Brain microvascular endothelial cell (primary cell): ENCODE measurements around the gene CYB5R4.
"Not testable (repeated sequence)": the region's sequence is repeated elsewhere in the genome, so short reads cannot be mapped to it uniquely, and the experiment has no call there.

ENCODE experiments used
- DNase-seq: peaks from one replicate; pipeline ENCODE4 v3.0.0-alpha.2; 2020
- H3K27ac ChIP-seq: fragments of 250-450 bp; sonication (Bioruptor Pico); 2 replicates; pipeline ENCODE4 v1.5.1; 2020; ENCODE audit warnings: mild to moderate bottlenecking, moderate library complexity
- H3K27me3 ChIP-seq: fragments of 250-450 bp; sonication (Bioruptor Pico); replicated peaks from 2 replicates; pipeline ENCODE4 v1.5.1; 2020; ENCODE audit warnings: mild to moderate bottlenecking
- H3K36me3 ChIP-seq: fragments of 250-450 bp; sonication (Bioruptor Pico); replicated peaks from 2 replicates; pipeline ENCODE4 v1.5.1; 2020; ENCODE audit warnings: mild to moderate bottlenecking
- H3K4me3 ChIP-seq: 2 replicates; pipeline ENCODE4 v1.5.1; 2011; ENCODE audit warnings: low read depth, mild to moderate bottlenecking, control low read depth, low read length, moderate library complexity
- CTCF ChIP-seq: IDR thresholded peaks from 2 replicates; pipeline ENCODE4 v1.5.1; 2011; ENCODE audit warnings: low read depth, mild to moderate bottlenecking, moderate library complexity, low read length, control low read depth, inconsistent platforms; ENCODE audit errors: missing control alignments
- in situ Hi-C: cut with HindIII; loops from 2 replicates; pipeline ENCODE4 v1.10.0; 2017; ENCODE audit warnings: low sequenced_read_pairs, low pct_ligation_motif_present

CYB5R4 gene

GRCh38 chr6:83917001-83917400 is 57.5 kb downstream of the CYB5R4 start:
- H3K27me3 ChIP-seq: no peaks in the 10 kb centered on the region
- H3K4me3 ChIP-seq: no peak overlapping the region
- H3K27ac ChIP-seq: no peak overlapping the region
- in situ Hi-C loops: no loop called here
- TF ChIP-seq CTCF: no peak
- no peak for DNase-seq
- H3K36me3 ChIP-seq: no peaks in the 10 kb centered on the region

- TF ChIP-seq CTCF: no peak
- in situ Hi-C loops: no loop called here
- H3K36me3 ChIP-seq: no peaks in the 10 kb centered on the region
Measured at GRCh38 chr6:83920017-83920416, 60.5 kb downstream of the CYB5R4 start.

GRCh38 chr6:83921315-83921714 is 61.8 kb downstream of the CYB5R4 start:
- Histone ChIP-seq H3K27ac (no peak overlapping the region), H3K36me3 (no peaks in the 10 kb centered on the region), H3K27me3 (no peaks in the 10 kb centered on the region), H3K4me3 (no peak overlapping the region)
- TF ChIP-seq CTCF: no peak
- DNase-seq: no peak
- in situ Hi-C loops: no loop called here

More at GRCh38 chr6:83920017-83920416, 60.5 kb downstream of the CYB5R4 start:
- Histone ChIP-seq H3K27ac (no peak overlapping the region), H3K27me3 (no peaks in the 10 kb centered on the region), H3K4me3 (no peak overlapping the region)
- peak; percentile 18 for DNase-seq

- in situ Hi-C loops: no loop called here
- H3K27ac ChIP-seq: no peak overlapping the region
- H3K36me3 ChIP-seq: no peaks in the 10 kb centered on the region
- TF ChIP-seq CTCF: no peak
- no peaks in the 10 kb centered on the region for H3K27me3 ChIP-seq
- H3K4me3 ChIP-seq: no peak overlapping the region
- DNase-seq: no peak
Measured at GRCh38 chr6:83927470-83927869, 68.0 kb downstream of the CYB5R4 start.

GRCh38 chr6:83928286-83928685 is 68.8 kb downstream of the CYB5R4 start:
- no peak for DNase-seq
- Histone ChIP-seq H3K36me3 (no peaks in the 10 kb centered on the region), H3K4me3 (no peak overlapping the region), H3K27ac (no peak overlapping the region), H3K27me3 (no peaks in the 10 kb centered on the region)
- no peak for TF ChIP-seq CTCF
- in situ Hi-C loops: no loop called here

GRCh38 chr6:83946201-83946833 is 86.8 kb downstream of the CYB5R4 start:
- not testable (repeated sequence) for DNase-seq

GRCh38 chr6:83947983-83948382 is 88.5 kb downstream of the CYB5R4 start:
- H3K4me3 ChIP-seq, in situ Hi-C loops, H3K36me3 ChIP-seq, H3K27me3 ChIP-seq, DNase-seq, H3K27ac ChIP-seq: not testable (repeated sequence)

More at GRCh38 chr6:83946201-83946833, 86.8 kb downstream of the CYB5R4 start:
- H3K4me3 ChIP-seq, H3K27me3 ChIP-seq, H3K27ac ChIP-seq, H3K36me3 ChIP-seq, in situ Hi-C loops: not testable (repeated sequence)
